Keratinocyte (primary cell): ENCODE data around the gene UNC13A. TPM values are rescaled to one million over a fixed set of nuclear protein-coding genes. Genes with fewer than 3 reads are reported as not detected.

Experiments used
- DNase-seq: peaks from one replicate; pipeline ENCODE4 v3.0.0-alpha.2; 2011; ENCODE audit warnings: low read depth, missing footprints, low spot score
- FAIRE-seq: peaks from 2 replicates; lab custom pipeline; 2011; peaks lifted over from hg19 to GRCh38; lab: Jason Lieb, UNC
- H2AFZ ChIP-seq: 2 replicates; pipeline ENCODE4 v1.6.0; 2012; ENCODE audit warnings: low read length, control low read depth, inconsistent platforms; ENCODE audit not compliant: control insufficient read depth
- H3K27ac ChIP-seq: 2 replicates; pipeline ENCODE4 v1.5.1; 2011; ENCODE audit warnings: low read length; ENCODE audit not compliant: control insufficient read depth, insufficient read depth
- H3K27me3 ChIP-seq: 3 replicates; pipeline ENCODE4 v1.6.0; 2011; ENCODE audit warnings: low read length; ENCODE audit not compliant: control insufficient read depth, insufficient read depth; ENCODE audit errors: extremely low read depth
- H3K36me3 ChIP-seq, 2 experiments: 2 replicates in 1 of 2; 3 replicates in 1 of 2; pipeline ENCODE4 v1.5.1; 2011; ENCODE audit warnings: low read length in 2 of 2, mild to moderate bottlenecking in 1 of 2; ENCODE audit not compliant: control insufficient read depth in 2 of 2, insufficient read depth in 2 of 2; ENCODE audit errors: extremely low read depth in 1 of 2
- H3K4me1 ChIP-seq: 3 replicates; pipeline ENCODE4 v1.5.1; 2011; ENCODE audit warnings: low read length; ENCODE audit not compliant: control insufficient read depth, insufficient read depth; ENCODE audit errors: extremely low read depth
- H3K4me2 ChIP-seq: 3 replicates; pipeline ENCODE4 v1.6.0; 2011; ENCODE audit warnings: low read depth, low read length; ENCODE audit not compliant: control insufficient read depth, insufficient read depth; ENCODE audit errors: extremely low read depth
- H3K4me3 ChIP-seq, 3 experiments: fragments of 200-600 bp in 1 of 3; sonication (generic) in 1 of 3; 2 replicates in 2 of 3; 3 replicates in 1 of 3; pipeline ENCODE4 v1.5.1; 2011 to 2016; ENCODE audit warnings: low read length in 3 of 3, mild to moderate bottlenecking in 3 of 3, control low read depth in 2 of 3, inconsistent platforms in 1 of 3, low read depth in 1 of 3, mixed read lengths in 1 of 3, mixed run types in 1 of 3, moderate library complexity in 1 of 3; ENCODE audit not compliant: control insufficient read depth in 2 of 3, insufficient read depth in 2 of 3; ENCODE audit errors: extremely low read depth in 1 of 3
- H3K79me2 ChIP-seq: 2 replicates; pipeline ENCODE4 v1.6.0; 2012; ENCODE audit warnings: low read length; ENCODE audit not compliant: control insufficient read depth, insufficient read depth
- H3K9ac ChIP-seq: 3 replicates; pipeline ENCODE4 v1.6.0; 2011; ENCODE audit warnings: low read length; ENCODE audit not compliant: control insufficient read depth, insufficient read depth; ENCODE audit errors: extremely low read depth
- H3K9me1 ChIP-seq: 3 replicates; pipeline ENCODE4 v1.6.0; 2011; ENCODE audit warnings: low read length; ENCODE audit not compliant: control insufficient read depth, insufficient read depth; ENCODE audit errors: extremely low read depth
- H3K9me3 ChIP-seq: 2 replicates; pipeline ENCODE4 v1.5.1; 2012; ENCODE audit warnings: low read depth, low read length; ENCODE audit not compliant: control insufficient read depth
- H4K20me1 ChIP-seq: 3 replicates; pipeline ENCODE4 v1.6.0; 2011; ENCODE audit warnings: low read length; ENCODE audit not compliant: control insufficient read depth, insufficient read depth; ENCODE audit errors: extremely low read depth
- CTCF ChIP-seq, 3 experiments: IDR thresholded peaks in 1 of 3; conservative IDR thresholded peaks in 1 of 3; optimal IDR thresholded peaks in 1 of 3; 2 replicates in 2 of 3; 3 replicates in 1 of 3; pipeline versions ENCODE3 to v1.5.1; 2011; ENCODE audit warnings: low read length in 3 of 3, mild to moderate bottlenecking in 3 of 3, moderate library complexity in 2 of 3, control low read depth in 1 of 3, inconsistent platforms in 1 of 3; ENCODE audit not compliant: insufficient read depth in 2 of 3; ENCODE audit errors: extremely low read depth in 1 of 3
- EZH2 ChIP-seq: IDR thresholded peaks from one replicate; pipeline ENCODE4 v1.6.1; 2012; ENCODE audit warnings: inconsistent platforms, mild to moderate bottlenecking, low read length, moderate library complexity
- dilution Hi-C: fragments of 300-500 bp; cut with MboI; formaldehyde crosslinking; loops from one replicate; pipeline ENCODE4 v1.7.0; 2020; ENCODE audit warnings: low sequenced_read_pairs; ENCODE audit not compliant: extremely low pct_ligation_motif_present
- polyA plus RNA-seq, 5 experiments: library from polyadenylated mRNA; depleted of rRNA in 3 of 5; stranded (reverse) in 3 of 5; stranded (forward) in 1 of 5; unstranded in 1 of 5; fragments of >200 nt; gene quantifications; 1 replicate in 1 of 5; 2 replicates in 3 of 5; 3 replicates in 1 of 5; pipeline versions ENCODE4 v1.2.1 to v1.2.3, GENCODE V29; 2011 to 2012; ENCODE audit warnings: missing spikeins in 2 of 5, low read depth in 1 of 5, low replicate concordance in 1 of 5

Gene UNC13A
- polyA plus RNA-seq, 1 donor (not counting 4 experiments of a cell fraction or from before 2014, with no cell fraction given), result under 0.01 TPM

DNA sequence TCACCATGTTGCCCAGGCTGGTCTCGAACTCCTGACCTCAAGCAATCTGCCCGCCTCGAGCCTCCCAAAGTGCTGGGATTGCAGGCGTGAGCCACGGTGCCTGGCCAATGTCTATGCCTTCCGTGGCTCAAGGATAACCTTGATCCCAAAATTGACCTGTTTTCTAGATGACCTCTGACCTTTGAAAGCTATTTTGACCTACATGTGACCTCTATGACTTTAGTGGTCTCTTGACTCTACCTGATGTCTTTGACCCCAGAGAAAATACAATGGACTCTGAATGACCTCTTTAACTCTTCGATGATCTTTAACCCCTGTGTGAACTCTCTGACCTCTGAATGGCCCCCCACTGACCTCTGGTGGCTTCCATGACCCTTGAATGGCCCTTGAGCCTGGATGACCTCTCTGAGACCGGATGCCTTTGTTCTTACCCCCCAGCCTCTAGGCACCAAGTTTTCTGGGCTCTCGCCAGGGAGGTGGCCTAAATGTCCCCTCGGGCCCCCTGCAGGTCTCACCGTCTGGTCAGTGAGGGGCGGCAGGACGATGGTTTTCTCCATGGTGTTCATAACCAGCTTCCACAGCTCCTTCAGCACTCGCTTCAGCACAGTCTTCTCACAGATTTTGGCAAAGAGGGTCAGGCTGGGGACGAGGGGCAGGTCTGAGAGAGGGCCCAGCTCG is 63.7 kb downstream of the UNC13A start:
- Histone ChIP-seq H3K4me3 (no peak overlapping the region), H3K9me1 (no peaks in the 10 kb centered on the region), H3K36me3 (no peaks in the 10 kb centered on the region), H3K9ac (no peak overlapping the region), H3K79me2 (no peaks in the 10 kb centered on the region), H3K4me1 (no peaks in the 10 kb centered on the region), H2AFZ (no peak overlapping the region), H3K4me2 (no peak overlapping the region), H3K9me3 (no peaks in the 10 kb centered on the region), H3K27me3 (no peaks in the 10 kb centered on the region), H4K20me1 (no peaks in the 10 kb centered on the region), H3K27ac (no peak overlapping the region)
- DNase-seq (no peak), FAIRE-seq (no peak)
- dilution Hi-C loops, result no loop called here
- TF ChIP-seq EZH2 (no peak), CTCF (optimal IDR thresholded peaks at IDR 0.05 in 1 of 3, IDR thresholded peaks at IDR 0.05 in 1 of 3, conservative IDR thresholded peaks at IDR 0.05 in 1 of 3; ENCODE audit: extremely low read depth in 1 of 3, insufficient read depth in 2 of 3, low read length in 3 of 3) (no peak)

DNA sequence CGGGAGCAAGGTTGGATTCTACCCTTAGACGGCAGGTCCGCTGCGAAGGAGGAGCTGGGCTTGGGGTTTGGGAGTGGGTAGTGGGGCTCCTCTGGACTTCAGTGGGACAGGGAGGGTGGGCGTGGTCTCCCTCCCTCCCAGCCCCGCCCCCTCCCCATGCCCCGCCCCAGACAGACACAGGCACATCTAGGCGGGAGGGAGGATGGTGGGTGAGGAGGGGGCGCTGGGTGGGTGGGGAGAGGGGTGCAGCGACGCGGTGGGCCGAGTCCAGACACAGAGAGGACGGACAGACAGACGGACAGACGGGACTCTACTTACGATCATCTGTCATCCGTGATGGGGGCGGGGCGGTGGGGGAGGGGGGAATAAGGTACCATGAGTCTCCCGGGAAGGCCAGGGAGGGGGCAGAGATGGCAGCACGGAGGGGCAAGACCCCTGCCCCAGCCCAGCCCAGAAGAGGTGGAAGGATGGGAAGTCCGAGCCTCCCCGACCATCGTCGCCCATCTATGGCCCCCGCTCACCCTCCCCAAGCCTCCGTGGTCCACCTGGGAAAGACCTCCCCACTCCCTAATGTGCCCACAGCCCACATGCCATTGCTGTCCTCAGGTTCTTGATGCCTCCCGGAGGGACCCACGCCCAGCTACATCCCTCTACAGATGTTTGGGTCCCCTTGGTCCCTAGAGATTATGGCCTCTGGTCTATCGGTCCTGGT is 64.8 kb downstream of the UNC13A start:
- TF ChIP-seq EZH2 (no peak), CTCF (optimal IDR thresholded peaks at IDR 0.05 in 1 of 3, IDR thresholded peaks at IDR 0.05 in 1 of 3, conservative IDR thresholded peaks at IDR 0.05 in 1 of 3; ENCODE audit: extremely low read depth in 1 of 3, insufficient read depth in 2 of 3, low read length in 3 of 3) (no peak)
- FAIRE-seq, result no peak

More for the DNA sequence above, 64.8 kb downstream of the UNC13A start:
- no peak for DNase-seq
- no peaks in the 10 kb centered on the region for H3K36me3 ChIP-seq
- no peaks in the 10 kb centered on the region for H4K20me1 ChIP-seq
- no peak overlapping the region for H2AFZ ChIP-seq
- no peak overlapping the region for H3K4me2 ChIP-seq
- H3K4me1 ChIP-seq, result no peaks in the 10 kb centered on the region
- no peak overlapping the region for H3K4me3 ChIP-seq
- no peak overlapping the region for H3K27ac ChIP-seq
- no peaks in the 10 kb centered on the region for H3K27me3 ChIP-seq
- H3K9ac ChIP-seq, result no peak overlapping the region
- no peaks in the 10 kb centered on the region for H3K79me2 ChIP-seq
- no peaks in the 10 kb centered on the region for H3K9me3 ChIP-seq
- no peaks in the 10 kb centered on the region for H3K9me1 ChIP-seq
- dilution Hi-C loops, result no loop called here
